Measurements from ENCODE around the gene KISS1R.
"Not testable (repeated sequence)": the region's sequence is repeated elsewhere in the genome, so short reads cannot be mapped to it uniquely, and the experiment has no call there.

Gene KISS1R

GRCh38 chr19:955803-956765 lies 39.0 kb downstream of the KISS1R start:
- DNase-seq = no peak

GRCh38 chr19:956766-957440 lies 39.8 kb downstream of the KISS1R start:
- DNase-seq = no peak

DNA sequence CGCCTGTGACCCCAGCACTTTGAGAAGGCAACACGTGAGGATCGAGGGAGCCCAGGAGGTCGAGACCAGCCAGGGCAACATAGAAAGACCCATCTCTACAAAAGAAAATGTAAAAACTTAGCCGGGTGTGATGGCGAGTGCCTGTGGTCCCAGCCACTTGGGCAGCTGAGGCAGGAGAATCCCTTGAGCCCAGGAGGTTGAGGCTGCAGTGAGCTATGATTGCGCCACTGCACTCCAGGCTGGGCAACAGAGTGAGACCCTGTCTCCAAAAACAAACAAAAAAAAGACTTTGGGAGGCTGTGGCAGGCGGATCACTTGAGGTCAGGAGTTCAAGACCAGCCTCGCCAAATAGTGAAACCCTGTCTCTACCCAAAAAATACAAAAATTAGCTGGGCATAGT lies 40.4 kb downstream of the KISS1R start:
- not testable (repeated sequence) for DNase-seq

GRCh38 chr19:958967-959855 lies 42.1 kb downstream of the KISS1R start:
- DNase-seq = no peak

DNA sequence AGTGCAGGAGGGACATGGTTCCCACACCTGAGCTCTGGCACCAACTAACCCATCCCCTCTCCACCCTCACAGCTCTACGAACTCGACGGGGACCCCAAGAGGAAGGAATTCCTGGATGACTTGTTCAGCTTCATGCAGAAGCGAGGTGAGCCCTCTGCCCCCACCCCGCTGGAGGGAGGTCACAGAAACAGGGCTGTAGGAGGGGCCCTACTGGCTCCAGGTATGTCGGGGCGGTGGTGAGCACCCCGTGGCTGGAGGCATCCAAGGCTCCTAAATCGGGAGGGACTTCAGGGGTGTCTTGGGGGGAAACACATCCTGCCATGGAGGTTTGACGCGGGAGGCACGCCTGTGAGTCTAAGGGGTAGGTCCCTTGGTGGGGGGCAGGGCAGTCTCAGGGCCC lies 42.9 kb downstream of the KISS1R start:
- no peak for DNase-seq

DNA sequence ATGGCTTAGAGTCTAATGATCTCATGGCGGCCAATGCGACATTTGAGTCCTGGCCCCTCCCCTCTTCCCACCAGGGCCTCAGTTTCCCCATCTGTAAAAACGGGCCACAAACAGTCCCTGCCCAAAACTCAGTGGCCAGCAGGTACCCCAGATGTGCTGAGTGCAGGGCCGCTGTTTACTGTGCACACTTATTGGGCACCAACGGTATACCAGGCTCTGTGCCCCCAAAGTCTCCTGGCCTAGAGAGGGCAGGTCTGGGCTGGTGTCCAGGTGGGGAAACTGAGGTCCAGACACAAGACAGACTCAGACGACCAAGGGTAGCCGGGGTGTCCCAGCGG lies 43.4 kb downstream of the KISS1R start:
- no peak for DNase-seq

- no peak for DNase-seq
Measured at GRCh38 chr19:961866-962620, 44.9 kb downstream of the KISS1R start.

GRCh38 chr19:962683-963400 lies 45.7 kb downstream of the KISS1R start:
- no peak for DNase-seq

DNA sequence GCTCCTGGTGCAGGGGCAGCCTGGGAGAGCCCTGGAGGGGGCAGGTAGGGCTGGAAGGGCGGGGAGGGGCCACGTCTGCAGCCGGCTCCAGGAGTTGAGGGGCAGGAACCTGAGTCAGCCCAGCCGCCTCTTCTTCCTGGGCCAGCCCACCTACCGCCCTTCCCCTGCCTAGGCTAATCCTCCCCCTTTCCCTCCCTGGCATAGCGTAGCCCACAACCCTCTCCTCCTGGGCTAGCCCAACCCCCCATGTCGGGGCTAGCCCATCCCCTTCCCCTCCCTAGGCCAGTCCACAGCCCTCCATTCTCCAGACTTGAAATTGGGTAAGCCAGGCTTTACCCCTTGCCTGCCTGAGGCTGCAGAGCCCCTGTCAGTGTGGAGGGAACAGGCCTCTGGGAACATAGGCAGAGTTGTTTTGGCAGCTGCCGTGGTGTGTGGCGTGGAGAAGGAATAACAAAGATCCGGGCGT lies 46.4 kb downstream of the KISS1R start:
- no peak for DNase-seq

- DNase-seq = no peak
Measured at GRCh38 chr19:964116-964520, 47.0 kb downstream of the KISS1R start.

GRCh38 chr19:964761-965694 lies 47.9 kb downstream of the KISS1R start:
- no peak for DNase-seq

DNA sequence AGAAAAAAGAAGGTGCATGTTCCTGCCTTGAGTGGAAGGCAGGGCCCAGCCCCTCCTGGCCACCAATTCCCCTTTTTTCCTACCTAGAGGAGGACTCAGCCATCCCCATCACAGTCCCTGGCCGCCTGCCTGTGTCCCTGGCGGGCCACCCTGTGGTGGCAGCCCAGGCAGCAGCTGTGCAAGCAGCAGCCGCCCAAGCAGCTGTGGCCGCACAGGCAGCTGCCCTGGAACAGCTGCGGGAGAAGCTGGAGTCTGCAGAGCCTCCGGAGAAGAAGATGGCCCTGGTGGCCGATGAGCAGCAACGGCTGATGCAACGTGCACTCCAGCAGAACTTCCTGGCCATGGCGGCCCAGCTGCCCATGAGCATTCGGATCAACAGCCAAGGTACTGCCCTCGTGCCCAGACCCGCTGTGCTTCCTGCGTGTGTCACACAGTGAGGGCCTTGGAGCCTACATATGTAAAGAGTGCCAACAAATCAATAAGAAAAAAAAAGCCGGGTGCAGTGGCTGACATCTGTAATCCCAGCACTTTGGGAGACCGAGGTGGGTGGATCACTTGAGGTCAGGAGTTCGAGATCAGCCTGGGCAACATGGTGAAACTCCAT lies 49.5 kb downstream of the KISS1R start:
- DNase-seq = no peak
